HepG2 (cell line): ENCODE data around the gene AKR1C4. TPM values are rescaled to one million over a fixed set of nuclear protein-coding genes. Genes with fewer than 3 reads are reported as not detected.

Source experiments
- ATAC-seq: fragments of 200-7000 bp; cut with Tn5 transposase; 3 replicates; pipeline ENCODE4 v1.9.1; 2020; ENCODE audit warnings: mild to moderate bottlenecking, moderate library complexity
- BruUV-seq: library from RNA; stranded (reverse); fragments of 400-500 nt; replicated peaks from 2 replicates; lab custom pipeline; 2021; lab: Mats Ljungman, UMichigan
- CTCF ChIA-PET: fragments of 300-600 bp; formaldehyde crosslinking; extraction: SDS; loops from one replicate; lab custom pipeline; 2021; ENCODE audit warnings: low total read pairs, inconsistent platforms, low intra/inter-chr PET ratio; lab: Yijun Ruan, JAX
- POLR2A ChIA-PET: fragments of 350-600 bp; sonication (Branson Sonifier 250); formaldehyde crosslinking; loops from one replicate; lab custom pipeline; 2020; ENCODE audit warnings: antibody characterized with exemption, inconsistent platforms; lab: Yijun Ruan, JAX
- DNase-seq: peaks from one replicate; pipeline ENCODE4 v3.0.0-alpha.2; 2015; ENCODE audit warnings: low spot score
- FAIRE-seq: peaks from 3 replicates; lab custom pipeline; 2011; peaks lifted over from hg19 to GRCh38; lab: Jason Lieb, UNC
- H2AFZ ChIP-seq: one replicate; pipeline ENCODE4 v1.6.1; 2011; ENCODE audit warnings: low read length, inconsistent platforms
- H3K27ac ChIP-seq: fragments of 300-600 bp; 3 replicates; pipeline ENCODE4 v1.8.0; 2011; ENCODE audit warnings: mixed run types, mild to moderate bottlenecking, mixed read lengths, low read length, inconsistent platforms; ENCODE audit not compliant: insufficient read depth; ENCODE audit errors: extremely low read length
- H3K27me3 ChIP-seq, 2 experiments: fragments of 200-600 bp in 1 of 2; 2 replicates in 1 of 2; 3 replicates in 1 of 2; pipeline versions ENCODE4 v1.6.0 to v1.8.0; 2011; ENCODE audit warnings: low read length in 2 of 2, mild to moderate bottlenecking in 2 of 2, moderate library complexity in 2 of 2, inconsistent platforms in 1 of 2; ENCODE audit not compliant: insufficient read depth in 2 of 2, control insufficient read depth in 1 of 2
- H3K36me3 ChIP-seq, 2 experiments: fragments of 200-600 bp in 1 of 2; replicated peaks in 1 of 2; 2 replicates in 1 of 2; 3 replicates in 1 of 2; pipeline versions ENCODE4 v1.5.1 to v1.8.0; 2011; ENCODE audit warnings: low read length in 2 of 2, inconsistent platforms in 1 of 2; ENCODE audit not compliant: insufficient read depth in 2 of 2, control insufficient read depth in 1 of 2
- H3K4me1 ChIP-seq: 2 replicates; pipeline ENCODE4 v1.5.1; 2012; ENCODE audit warnings: low read length, inconsistent platforms; ENCODE audit not compliant: insufficient read depth
- H3K4me2 ChIP-seq: 2 replicates; pipeline ENCODE4 v1.6.0; 2011; ENCODE audit warnings: low read depth, low read length, inconsistent platforms
- H3K4me3 ChIP-seq, 3 experiments: fragments of 200-600 bp in 1 of 3; sonication (generic), shearing (Covaris generic) in 1 of 3; replicated peaks in 1 of 3; 2 replicates each; pipeline ENCODE4 v1.5.1; 2011 to 2016; ENCODE audit warnings: low read length in 3 of 3, inconsistent platforms in 2 of 3, low read depth in 2 of 3, mild to moderate bottlenecking in 2 of 3, control low read depth in 1 of 3, mixed read lengths in 1 of 3; ENCODE audit not compliant: insufficient read depth in 1 of 3
- H3K79me2 ChIP-seq: one replicate; pipeline ENCODE4 v1.6.1; 2011; ENCODE audit warnings: low read length, inconsistent platforms; ENCODE audit not compliant: insufficient read depth
- H3K9ac ChIP-seq: 2 replicates; pipeline ENCODE4 v1.6.0; 2011; ENCODE audit warnings: mild to moderate bottlenecking, low read depth, low read length, inconsistent platforms; ENCODE audit not compliant: insufficient read depth
- H3K9me3 ChIP-seq: 2 replicates; pipeline ENCODE4 v1.5.1; 2012; ENCODE audit warnings: mild to moderate bottlenecking, low read length
- H4K20me1 ChIP-seq: 2 replicates; pipeline ENCODE4 v1.6.0; 2011; ENCODE audit warnings: inconsistent platforms, mild to moderate bottlenecking, low read length, moderate library complexity; ENCODE audit not compliant: insufficient read depth
- CHD4 ChIP-seq: fragments of 200-600 bp; sonication (generic); IDR thresholded peaks from 2 replicates; pipeline ENCODE4 v1.7.0; 2017; ENCODE audit warnings: mild to moderate bottlenecking, low read length, borderline replicate concordance
- MIXL1 ChIP-seq: IDR thresholded peaks from 2 replicates; pipeline ENCODE4 v1.6.1; 2016
- SAP130 ChIP-seq: IDR thresholded peaks from 2 replicates; pipeline ENCODE4 v1.6.1; 2016; ENCODE audit warnings: low read depth
- SIN3A ChIP-seq: IDR thresholded peaks from 2 replicates; pipeline ENCODE4 v1.6.1; 2011; ENCODE audit warnings: low read depth, mild to moderate bottlenecking, control low read depth, low read length, borderline replicate concordance
- SP1 ChIP-seq, 2 experiments: fragments of 450-650 bp in 1 of 2; sonication (generic) in 1 of 2; formaldehyde crosslinking in 1 of 2; IDR thresholded peaks; 2 replicates each; pipeline versions ENCODE4 v1.4.0 to v1.6.1; 2016 to 2020; ENCODE audit warnings: missing genetic modification reagents in 1 of 2
- TBX2 ChIP-seq: sonication (generic); formaldehyde crosslinking; IDR thresholded peaks from 2 replicates; pipeline ENCODE4 v1.5.0; 2020; ENCODE audit warnings: missing genetic modification reagents, mild to moderate bottlenecking, borderline replicate concordance
- TRIM22 ChIP-seq: fragments of 450-650 bp; IDR thresholded peaks from 2 replicates; pipeline ENCODE4 v1.6.1; 2017
- ZBTB37 ChIP-seq: sonication (generic); formaldehyde crosslinking; IDR thresholded peaks from 2 replicates; pipeline ENCODE4 v1.4.0; 2020; ENCODE audit warnings: mild to moderate bottlenecking, missing genetic modification reagents
- ZNF609 ChIP-seq: sonication (generic); formaldehyde crosslinking; IDR thresholded peaks from 2 replicates; pipeline ENCODE4 v1.4.0; 2020; ENCODE audit warnings: mild to moderate bottlenecking, missing genetic modification reagents, borderline replicate concordance
- ZSCAN30 ChIP-seq: sonication (generic); formaldehyde crosslinking; IDR thresholded peaks from 2 replicates; pipeline ENCODE4 v1.5.0; 2020; ENCODE audit warnings: mild to moderate bottlenecking, missing genetic modification reagents
- WGBS: methylation state at CpG from one replicate; pipeline ENCODE4 v1.1.6; 2017; ENCODE audit warnings: low lambda C conversion rate; 5-methylcytosine and 5-hydroxymethylcytosine counted together
- in situ Hi-C: cut with HindIII; loops from 2 replicates; pipeline ENCODE4 v1.10.0; 2017; ENCODE audit warnings: low pct_unique_long_range_greater_than_20kb; ENCODE audit not compliant: extremely low pct_ligation_motif_present
- intact Hi-C: fragments of 100-400 bp; cut with micrococcal nuclease; formaldehyde crosslinking; loops from one replicate; pipeline ENCODE4 v1.10.0; 2022; ENCODE audit not compliant: unreplicated experiment
- polyA plus RNA-seq, 8 experiments: library from polyadenylated mRNA; depleted of rRNA in 3 of 8; stranded (reverse) in 7 of 8; unstranded in 1 of 8; fragments of >200 nt; fragmentation: Illumina TruSeq in 4 of 8; extraction: Trizol in 4 of 8; gene quantifications; 2 replicates each; pipeline versions ENCODE4 v1.2.1 to v1.2.3, GENCODE V29; 2011 to 2016; ENCODE audit warnings: low read depth in 4 of 8, missing spikeins in 1 of 8, mixed read lengths in 1 of 8; ENCODE audit not compliant: insufficient read depth in 1 of 8
- total RNA-seq, 5 experiments: library from RNA; depleted of rRNA; stranded (reverse); fragments of >200 nt; fragmentation: Illumina TruSeq; extraction: Trizol; gene quantifications; 2 replicates each; pipeline ENCODE4 v1.2.3, GENCODE V29; 2016; ENCODE audit warnings: low read depth in 1 of 5
- TF ChIP-seq, protein P1 (sequence below): IDR thresholded peaks from 2 replicates; pipeline ENCODE4 v1.6.1; 2012; ENCODE audit warnings: low read depth, low read length, improper control_type of control experiment

AKR1C4 gene
- total and polyA plus RNA-seq, 2 of the 13 experiments (the other 11 are each of a cell fraction or from before 2014, with no cell fraction given), result 0.18 to 1.3 TPM

DNA sequence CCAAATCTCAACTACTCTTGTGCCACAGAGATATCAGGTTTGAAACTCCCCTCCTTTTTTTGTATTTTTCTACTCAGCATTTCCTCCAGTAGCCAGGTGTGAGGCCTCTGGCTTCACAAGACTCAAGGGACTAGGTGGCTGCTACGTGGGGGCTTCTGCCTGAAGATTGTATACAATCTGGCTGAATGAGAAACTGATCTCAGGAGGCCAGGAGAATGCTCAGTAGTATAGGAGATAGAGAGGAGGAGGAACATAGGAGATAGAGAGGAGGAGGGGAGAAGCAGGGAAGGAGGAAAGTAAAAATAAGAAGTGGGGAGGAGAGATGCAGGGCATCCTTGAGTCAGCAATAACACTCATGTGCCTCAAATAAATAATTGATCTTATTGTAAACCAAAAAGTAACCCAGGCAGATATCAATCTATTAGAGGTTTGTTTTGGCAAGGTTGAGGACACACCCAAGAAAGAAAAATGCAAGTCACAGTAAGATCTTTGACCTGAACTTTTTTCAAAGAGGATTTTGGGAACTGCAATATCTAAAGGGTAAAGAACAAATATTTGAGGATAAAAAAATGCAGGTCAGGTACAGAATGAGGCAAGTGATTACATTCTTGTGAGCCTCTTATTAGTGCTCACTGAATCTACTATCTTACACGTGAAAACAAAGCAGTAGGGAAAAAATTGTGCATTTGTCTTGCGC, 48.5 kb upstream of the AKR1C4 start:
- Histone ChIP-seq H3K9ac (peak overlapping the region; percentile 96), H2AFZ (no peak overlapping the region), H4K20me1 (no peaks in the 10 kb centered on the region), H3K4me2 (peak overlapping the region; percentile 96), H3K36me3 (no peaks in the 10 kb centered on the region), H3K27me3 (no peaks in the 10 kb centered on the region), H3K9me3 (peaks cover 28% of the 10 kb centered on the region), H3K79me2 (no peaks in the 10 kb centered on the region), H3K27ac (peak overlapping the region; percentile 100), H3K4me1 (peaks cover 54% of the 10 kb centered on the region), H3K4me3 (peak overlapping the region; percentile 27 to 66 (median 36))
- no TSS peak for BruUV-seq
- POLR2A ChIA-PET, result interaction anchor here (1.1 to 2.7 kb wide), 9 partner anchors 48 to 201 kb away, joined by 3 to 14 read pairs (median 5); partner anchors contain the start of genes AKR1C3 and AKR1C4
- intact Hi-C loops, result loop anchor here (1.0 to 5.0 kb wide), 3 partner anchors 53 to 94 kb away; partner anchors contain the start of gene AKR1C3
- FAIRE-seq (peak; percentile 88), ATAC-seq (peak; percentile 58), DNase-seq (peak; percentile 97)
- in situ Hi-C loops, result no loop called here
- CTCF ChIA-PET, result no interaction called here
- 4% methylated on average over 3 of the region's 3 CpGs for WGBS
- TF ChIP-seq ZBTB37 (CRISPR knock-in tag), result peak; percentile 78; the same call in 1 of the 2 replicates
- no peak for TF ChIP-seq SP1 (IDR thresholded peaks at IDR 0.05)
- no peak for TF ChIP-seq SP1 (CRISPR knock-in tag; IDR thresholded peaks at IDR 0.05)
- TF ChIP-seq CHD4, result peak; percentile 89; the same call in 1 of the 2 replicates
- TF ChIP-seq SAP130, result peak; percentile 48; the same call in 1 of the 2 replicates
- no peak for TF ChIP-seq TBX2 (CRISPR knock-in tag)
- peak; percentile 58; the same call in 1 of the 2 replicates for TF ChIP-seq ZNF609
- TF ChIP-seq MIXL1 (CRISPR knock-in tag), result peak; percentile 68; the same call in 1 of the 2 replicates
- TF ChIP-seq SIN3A, result 0 out of 2 replicates have a peak, but pooled peaks have one; percentile 35
- no peak for TF ChIP-seq TRIM22
- TF ChIP-seq ZSCAN30 (CRISPR knock-in tag), result peak; percentile 62; the same call in 1 of the 2 replicates
- TF ChIP-seq, protein P1, sequence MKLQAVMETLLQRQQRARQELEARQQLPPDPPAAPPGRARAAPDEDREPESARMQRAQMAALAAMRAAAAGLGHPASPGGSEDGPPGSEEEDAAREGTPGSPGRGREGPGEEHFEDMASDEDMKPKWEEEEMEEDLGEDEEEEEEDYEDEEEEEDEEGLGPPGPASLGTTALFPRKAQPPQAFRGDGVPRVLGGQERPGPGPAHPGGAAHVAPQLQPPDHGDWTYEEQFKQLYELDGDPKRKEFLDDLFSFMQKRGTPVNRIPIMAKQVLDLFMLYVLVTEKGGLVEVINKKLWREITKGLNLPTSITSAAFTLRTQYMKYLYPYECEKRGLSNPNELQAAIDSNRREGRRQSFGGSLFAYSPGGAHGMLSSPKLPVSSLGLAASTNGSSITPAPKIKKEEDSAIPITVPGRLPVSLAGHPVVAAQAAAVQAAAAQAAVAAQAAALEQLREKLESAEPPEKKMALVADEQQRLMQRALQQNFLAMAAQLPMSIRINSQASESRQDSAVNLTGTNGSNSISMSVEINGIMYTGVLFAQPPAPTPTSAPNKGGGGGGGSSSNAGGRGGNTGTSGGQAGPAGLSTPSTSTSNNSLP, result peak; percentile 82
